ENCODE results near the gene TSC22D1.

TSC22D1 gene

GRCh38 chr13:44389876-44390275, 186.3 kb downstream of the TSC22D1 start:
- Histone ChIP-seq H3F3A (ENCODE audit: insufficient read depth) (no peaks in the 10 kb centered on the region), H3K9ac (ENCODE audit: low read length) (no peak overlapping the region), H3K9me2 (replicated peaks; ENCODE audit: insufficient read depth, low read length) (no peaks in the 10 kb centered on the region), H3K9me3 (ENCODE audit: insufficient read depth, low read length) (no peaks in the 10 kb centered on the region), H3K79me2 (ENCODE audit: insufficient read depth, low read length) (no peaks in the 10 kb centered on the region), H3K27ac (ENCODE audit: low read depth, low read length) (no peak overlapping the region), H2AFZ (ENCODE audit: low read depth, low read length, severe bottlenecking) (no peak overlapping the region), H4K20me1 (ENCODE audit: low read depth, low read length) (no peaks in the 10 kb centered on the region), H3K27me3 (ENCODE audit: low read length) (no peaks in the 10 kb centered on the region), H3K4me2 (ENCODE audit: low read depth, low read length, poor library complexity, severe bottlenecking) (no peak overlapping the region), H3K4me3 (ENCODE audit: insufficient read depth, low read length, poor library complexity, severe bottlenecking) (no peak overlapping the region), H3K36me3 (ENCODE audit: low read length) (no peaks in the 10 kb centered on the region)
- TF ChIP-seq CTCF (IDR thresholded peaks at IDR 0.05; ENCODE audit: insufficient read depth, low read length, poor library complexity, severe bottlenecking): no peak
- TF ChIP-seq EZH2phosphoT487 (conservative IDR thresholded peaks at IDR 0.05; ENCODE audit: low read length): no peak

GRCh38 chr13:44389060-44389666, 187.0 kb downstream of the TSC22D1 start:
- no peaks in the 10 kb centered on the region for H3K9me3 ChIP-seq (ENCODE audit: insufficient read depth, low read length)
- no peaks in the 10 kb centered on the region for H4K20me1 ChIP-seq (ENCODE audit: low read depth, low read length)
- H3K4me3 ChIP-seq (ENCODE audit: insufficient read depth, low read length, poor library complexity, severe bottlenecking): no peak overlapping the region
- H3K9ac ChIP-seq (ENCODE audit: low read length): no peak overlapping the region
- H3K27ac ChIP-seq (ENCODE audit: low read depth, low read length): no peak overlapping the region
- no peak overlapping the region for H3K4me2 ChIP-seq (ENCODE audit: low read depth, low read length, poor library complexity, severe bottlenecking)
- H3K9me2 ChIP-seq (replicated peaks; ENCODE audit: insufficient read depth, low read length): no peaks in the 10 kb centered on the region
- no peaks in the 10 kb centered on the region for H3K36me3 ChIP-seq (ENCODE audit: low read length)
- H2AFZ ChIP-seq (ENCODE audit: low read depth, low read length, severe bottlenecking): no peak overlapping the region
- H3K79me2 ChIP-seq (ENCODE audit: insufficient read depth, low read length): no peaks in the 10 kb centered on the region
- no peaks in the 10 kb centered on the region for H3K27me3 ChIP-seq (ENCODE audit: low read length)
- TF ChIP-seq EZH2phosphoT487 (conservative IDR thresholded peaks at IDR 0.05; ENCODE audit: low read length) (no peak), CTCF (IDR thresholded peaks at IDR 0.05; ENCODE audit: insufficient read depth, low read length, poor library complexity, severe bottlenecking) (no peak)
- H3F3A ChIP-seq (ENCODE audit: insufficient read depth): no peaks in the 10 kb centered on the region

- Histone ChIP-seq H3K27ac (ENCODE audit: low read depth, low read length) (no peak overlapping the region), H2AFZ (ENCODE audit: low read depth, low read length, severe bottlenecking) (no peak overlapping the region), H3K4me2 (ENCODE audit: low read depth, low read length, poor library complexity, severe bottlenecking) (no peak overlapping the region), H3K9me2 (replicated peaks; ENCODE audit: insufficient read depth, low read length) (no peaks in the 10 kb centered on the region), H3K9me3 (ENCODE audit: insufficient read depth, low read length) (no peaks in the 10 kb centered on the region), H3K79me2 (ENCODE audit: insufficient read depth, low read length) (no peaks in the 10 kb centered on the region), H3K4me3 (ENCODE audit: insufficient read depth, low read length, poor library complexity, severe bottlenecking) (no peak overlapping the region), H3K27me3 (ENCODE audit: low read length) (no peaks in the 10 kb centered on the region), H3F3A (ENCODE audit: insufficient read depth) (no peaks in the 10 kb centered on the region), H3K9ac (ENCODE audit: low read length) (no peak overlapping the region), H4K20me1 (ENCODE audit: low read depth, low read length) (no peaks in the 10 kb centered on the region), H3K36me3 (ENCODE audit: low read length) (no peaks in the 10 kb centered on the region)
- TF ChIP-seq EZH2phosphoT487 (conservative IDR thresholded peaks at IDR 0.05; ENCODE audit: low read length) (no peak), CTCF (IDR thresholded peaks at IDR 0.05; ENCODE audit: insufficient read depth, low read length, poor library complexity, severe bottlenecking) (no peak)
These were observed 187.6 kb downstream of the TSC22D1 start for GRCh38 chr13:44388427-44389059.

Measured in SU-DHL-6 (cell line).